K562 (cell line): ENCODE measurements around the gene TRIM33. TPM values are rescaled to one million over a fixed set of nuclear protein-coding genes. Genes with fewer than 3 reads are reported as not detected.

ENCODE experiments used
- ATAC-seq: fragments of 200-7000 bp; cut with Tn5 transposase; 3 replicates; pipeline ENCODE4 v1.9.1; 2020; ENCODE audit warnings: moderate library complexity
- BruUV-seq: library from RNA; stranded (reverse); fragments of 400-500 nt; replicated peaks from 2 replicates; lab custom pipeline; 2021; lab: Mats Ljungman, UMichigan
- CTCF ChIA-PET: fragments of 300-600 bp; formaldehyde crosslinking; extraction: SDS; loops from one replicate; lab custom pipeline; 2021; ENCODE audit warnings: low intra/inter-chr PET ratio; lab: Yijun Ruan, JAX
- POLR2A ChIA-PET: fragments of 300-600, 350-650 bp; sonication (Branson Sonifier 250); formaldehyde crosslinking; extraction: SDS; loops from one replicate; lab custom pipeline; 2021; ENCODE audit warnings: antibody characterized with exemption, inconsistent platforms; lab: Yijun Ruan, JAX
- DNase-seq, 4 experiments: peaks; one replicate each; pipeline versions ENCODE4 v3.0.0 to v3.0.0-alpha.2; 2011 to 2018; ENCODE audit warnings: low spot score in 3 of 4, mixed read lengths in 3 of 4; ENCODE audit errors: extremely low read depth in 1 of 4
- FAIRE-seq: peaks from 2 replicates; lab custom pipeline; 2011; peaks lifted over from hg19 to GRCh38; lab: Jason Lieb, UNC
- H2AFZ ChIP-seq: 2 replicates; pipeline ENCODE4 v1.6.0; 2011; ENCODE audit warnings: low read depth, low read length, control low read depth, inconsistent platforms
- H3K27ac ChIP-seq: fragments of 200-600 bp; 3 replicates; pipeline ENCODE4 v1.8.0; 2011; ENCODE audit warnings: low read depth, mild to moderate bottlenecking, control low read depth, inconsistent platforms, low read length, moderate library complexity, mixed read lengths; ENCODE audit errors: extremely low read depth
- H3K27me3 ChIP-seq, 2 experiments: fragments of 300-600 bp in 1 of 2; 2 replicates in 1 of 2; 3 replicates in 1 of 2; pipeline versions ENCODE4 v1.6.0 to v1.8.0; 2011; ENCODE audit warnings: inconsistent platforms in 2 of 2, low read length in 2 of 2, mild to moderate bottlenecking in 1 of 2, mixed read lengths in 1 of 2, moderate library complexity in 1 of 2; ENCODE audit not compliant: control insufficient read depth in 2 of 2, insufficient read depth in 2 of 2
- H3K36me3 ChIP-seq: fragments of 300-600 bp; 3 replicates; pipeline ENCODE4 v1.8.0; 2011; ENCODE audit warnings: mild to moderate bottlenecking, low read length, inconsistent platforms; ENCODE audit not compliant: control insufficient read depth, insufficient read depth
- H3K4me1 ChIP-seq, 2 experiments: fragments of 200-600 bp in 1 of 2; replicated peaks in 1 of 2; 2 replicates in 1 of 2; 3 replicates in 1 of 2; pipeline versions ENCODE4 v1.5.1 to v1.8.0; 2011; ENCODE audit warnings: inconsistent platforms in 2 of 2, low read length in 2 of 2, mild to moderate bottlenecking in 1 of 2, mixed read lengths in 1 of 2, moderate library complexity in 1 of 2; ENCODE audit not compliant: control insufficient read depth in 2 of 2, insufficient read depth in 2 of 2
- H3K4me2 ChIP-seq: 2 replicates; pipeline ENCODE4 v1.6.1; 2011; ENCODE audit warnings: low read length, control low read depth, inconsistent platforms, mixed read lengths; ENCODE audit not compliant: insufficient read depth
- H3K4me3 ChIP-seq: fragments of 200-600 bp; sonication (generic), shearing (Covaris generic); 2 replicates; pipeline ENCODE4 v1.5.1; 2016; ENCODE audit warnings: control low read depth, inconsistent platforms
- H3K79me2 ChIP-seq: fragments of 200-600 bp; 3 replicates; pipeline ENCODE4 v1.8.0; 2011; ENCODE audit warnings: low read length, inconsistent platforms; ENCODE audit not compliant: control insufficient read depth, insufficient read depth
- H3K9ac ChIP-seq, 2 experiments: 2 replicates each; pipeline versions ENCODE4 v1.6.0 to v1.6.1; 2011; ENCODE audit warnings: low read depth in 2 of 2, low read length in 2 of 2, control low read depth in 1 of 2, inconsistent platforms in 1 of 2, mild to moderate bottlenecking in 1 of 2, mixed read lengths in 1 of 2; ENCODE audit not compliant: insufficient read depth in 1 of 2
- H3K9me1 ChIP-seq: one replicate; pipeline ENCODE4 v1.6.0; 2011; ENCODE audit warnings: inconsistent platforms, mild to moderate bottlenecking, low read length, moderate library complexity; ENCODE audit not compliant: control insufficient read depth, insufficient read depth
- H3K9me3 ChIP-seq: replicated peaks from 2 replicates; pipeline ENCODE4 v1.5.1; 2011; ENCODE audit warnings: low read depth, low read length, inconsistent platforms; ENCODE audit not compliant: control insufficient read depth, insufficient read depth
- H4K20me1 ChIP-seq: replicated peaks from 2 replicates; pipeline ENCODE4 v1.6.1; 2011; ENCODE audit warnings: low read length, inconsistent platforms, mixed read lengths; ENCODE audit not compliant: control insufficient read depth, insufficient read depth
- COPS2 ChIP-seq: fragments of 450-650 bp; conservative IDR thresholded peaks from 2 replicates; pipeline ENCODE4 v1.6.1; 2016; ENCODE audit warnings: mild to moderate bottlenecking, moderate library complexity
- L3MBTL2 ChIP-seq: fragments of 450-650 bp; IDR thresholded peaks from 2 replicates; pipeline ENCODE4 v1.6.1; 2016; ENCODE audit warnings: mild to moderate bottlenecking, moderate library complexity
- PHB2 ChIP-seq: fragments of 450-650 bp; IDR thresholded peaks from 2 replicates; pipeline ENCODE4 v1.6.1; 2017; ENCODE audit warnings: low read depth
- WGBS: fragments of 100-300 bp; shearing (Covaris generic); methylation state at CpG from one replicate; pipeline ENCODE4 v1.1.6; 2016; ENCODE audit warnings: low coverage, mixed read lengths; ENCODE audit not compliant: insufficient coverage; ENCODE audit errors: missing lambda C conversion rate; 5-methylcytosine and 5-hydroxymethylcytosine counted together
- in situ Hi-C: fragments of 300-500 bp; cut with MboI; formaldehyde crosslinking; loops from 4 replicates; pipeline ENCODE4 v1.15.0; 2018; ENCODE audit warnings: inconsistent platforms, mixed read lengths
- intact Hi-C: fragments of 100-400 bp; cut with micrococcal nuclease; formaldehyde crosslinking; loops from 2 replicates; pipeline ENCODE4 v1.14.2; 2022
- polyA plus RNA-seq, 8 experiments: library from polyadenylated mRNA; depleted of rRNA in 4 of 8; stranded (reverse) in 5 of 8; unstranded in 3 of 8; fragments of >200 nt; fragmentation: Nextera tagmentation in 2 of 8; fragmentation: Illumina TruSeq in 1 of 8; extraction: Ambion mirVana in 2 of 8; extraction: Trizol in 1 of 8; gene quantifications; 2 replicates each; pipeline versions ENCODE4 v1.2.1 to v1.2.3, GENCODE V29; 2011 to 2014; ENCODE audit warnings: inconsistent platforms in 1 of 8, missing spikeins in 1 of 8
- total RNA-seq, 7 experiments: library from RNA; depleted of rRNA in 6 of 7; stranded (reverse); fragments of >200 nt in 6 of 7; fragmentation: Illumina TruSeq in 2 of 7; extraction: Trizol in 2 of 7; gene quantifications; 2 replicates each; pipeline versions ENCODE4 v1.2.1 to v1.2.3, GENCODE V29; 2011 to 2021; ENCODE audit warnings: low replicate concordance in 1 of 7
- TF ChIP-seq, protein P1 (sequence below): sonication (generic); formaldehyde crosslinking; IDR thresholded peaks from 2 replicates; pipeline ENCODE4 v1.5.0; 2020; ENCODE audit warnings: missing genetic modification reagents
- TF ChIP-seq, protein P2 (sequence below): fragments of 450-650 bp; IDR thresholded peaks from 2 replicates; pipeline ENCODE4 v1.6.1; 2016; ENCODE audit warnings: low read depth, mild to moderate bottlenecking, moderate library complexity

The TRIM33 gene
- total and polyA plus RNA-seq, 9 of the 15 experiments (the other 6 are each of a cell fraction or from before 2014, with no cell fraction given): 9.3 to 58.4 (median 40.2) TPM

DNA sequence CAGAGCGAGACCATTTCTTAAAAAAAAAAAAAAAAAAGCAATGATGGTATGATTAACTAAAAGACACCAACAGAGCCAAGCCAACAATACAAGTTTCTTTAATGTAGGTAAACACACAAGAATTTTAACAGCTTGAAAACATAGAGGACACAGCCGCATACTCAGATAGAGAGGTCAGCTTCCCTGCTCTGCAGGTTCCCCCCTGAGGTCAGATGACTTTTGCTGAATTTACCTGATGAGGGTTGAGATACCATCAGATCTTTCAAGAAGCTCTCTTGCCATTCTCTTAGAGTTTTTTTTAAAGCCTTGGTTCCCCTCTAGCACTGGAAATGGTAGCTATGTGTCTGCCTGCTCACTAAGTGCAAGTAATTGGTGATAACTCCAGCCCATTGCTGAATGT lies 39.3 kb upstream of the TRIM33 start:
- ChIA-PET CTCF (no interaction called here), POLR2A (interaction anchor here (0.9 kb wide), 1 partner anchor 10 kb away, joined by 3 read pairs; no protein-coding TSS in a partner anchor)
- TF ChIP-seq, protein P1, sequence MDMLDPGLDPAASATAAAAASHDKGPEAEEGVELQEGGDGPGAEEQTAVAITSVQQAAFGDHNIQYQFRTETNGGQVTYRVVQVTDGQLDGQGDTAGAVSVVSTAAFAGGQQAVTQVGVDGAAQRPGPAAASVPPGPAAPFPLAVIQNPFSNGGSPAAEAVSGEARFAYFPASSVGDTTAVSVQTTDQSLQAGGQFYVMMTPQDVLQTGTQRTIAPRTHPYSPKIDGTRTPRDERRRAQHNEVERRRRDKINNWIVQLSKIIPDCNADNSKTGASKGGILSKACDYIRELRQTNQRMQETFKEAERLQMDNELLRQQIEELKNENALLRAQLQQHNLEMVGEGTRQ (CRISPR knock-in tag): no peak
- no peak for TF ChIP-seq L3MBTL2
- TF ChIP-seq COPS2: no peak
- no peak for FAIRE-seq
- no peak; the same call in 2 of the 3 replicates for ATAC-seq
- H2AFZ ChIP-seq: no peak overlapping the region
- no peak overlapping the region for H3K4me2 ChIP-seq
- intact Hi-C loops: no loop called here
- no peak overlapping the region for H3K4me3 ChIP-seq
- no peaks in the 10 kb centered on the region for H4K20me1 ChIP-seq
- H3K9me3 ChIP-seq: no peaks in the 10 kb centered on the region
- no peak overlapping the region for H3K9ac ChIP-seq
- no peaks in the 10 kb centered on the region for H3K9me1 ChIP-seq
- BruUV-seq: no TSS peak
- DNase-seq: no peak
- no peaks in the 10 kb centered on the region; the same call in 2 of the 3 replicates for H3K36me3 ChIP-seq
- in situ Hi-C loops: no loop called here
- no peaks in the 10 kb centered on the region for H3K79me2 ChIP-seq
- no peak overlapping the region for H3K27ac ChIP-seq
- WGBS: 40% methylated on average over 1 of the region's 2 CpGs
- no peaks in the 10 kb centered on the region; a peak in 1 of 5 replicates for H3K4me1 ChIP-seq
- no peaks in the 10 kb centered on the region for H3K27me3 ChIP-seq

DNA sequence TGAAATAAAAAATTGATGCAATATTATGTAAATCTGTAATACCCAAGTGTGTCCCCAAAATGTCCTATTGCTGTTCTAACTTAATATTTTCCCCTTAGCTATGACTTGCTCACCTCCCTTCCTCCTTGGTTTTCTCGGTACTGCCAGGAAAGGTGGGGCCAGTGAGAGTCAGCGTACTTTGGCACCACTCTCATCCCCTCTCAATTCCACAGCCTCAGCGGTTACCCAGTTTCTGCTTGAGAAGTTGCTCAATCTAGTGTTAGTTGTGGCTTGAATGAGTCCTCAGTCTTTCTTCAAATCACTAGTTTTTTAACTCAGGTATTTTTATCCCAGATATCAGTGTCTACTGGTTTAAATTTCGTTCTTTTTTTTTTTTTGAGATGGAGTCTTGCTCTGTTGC lies 38.1 kb upstream of the TRIM33 start:
- ATAC-seq: no peak
- Histone ChIP-seq H2AFZ (peak overlapping the region; percentile 29; the same call in 1 of the 2 replicates), H3K9me3 (no peaks in the 10 kb centered on the region), H3K27me3 (no peaks in the 10 kb centered on the region), H4K20me1 (no peaks in the 10 kb centered on the region), H3K9ac (no peak overlapping the region), H3K4me2 (no peak overlapping the region), H3K4me3 (no peak overlapping the region), H3K79me2 (no peaks in the 10 kb centered on the region), H3K4me1 (no peaks in the 10 kb centered on the region; a peak in 1 of 5 replicates), H3K36me3 (no peaks in the 10 kb centered on the region; the same call in 2 of the 3 replicates), H3K27ac (no peak overlapping the region)
- ChIA-PET CTCF (no interaction called here), POLR2A (no interaction called here)
- intact Hi-C loops: no loop called here
- no TSS peak for BruUV-seq
- in situ Hi-C loops: no loop called here
- no peak for DNase-seq
- WGBS: 13% methylated on average over 4 of the region's 4 CpGs
- no peak for FAIRE-seq
- TF ChIP-seq, protein P2, sequence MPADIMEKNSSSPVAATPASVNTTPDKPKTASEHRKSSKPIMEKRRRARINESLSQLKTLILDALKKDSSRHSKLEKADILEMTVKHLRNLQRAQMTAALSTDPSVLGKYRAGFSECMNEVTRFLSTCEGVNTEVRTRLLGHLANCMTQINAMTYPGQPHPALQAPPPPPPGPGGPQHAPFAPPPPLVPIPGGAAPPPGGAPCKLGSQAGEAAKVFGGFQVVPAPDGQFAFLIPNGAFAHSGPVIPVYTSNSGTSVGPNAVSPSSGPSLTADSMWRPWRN: no peak
- TF ChIP-seq PHB2: no peak
- TF ChIP-seq, all 486 proteins: peak for 0
- no peaks in the 10 kb centered on the region for H3K9me1 ChIP-seq
